Adipose tissue (tissue), 3 donors: Measurements from ENCODE around the gene WFDC5. TPM values are rescaled to one million over a fixed set of nuclear protein-coding genes. Genes with fewer than 3 reads are reported as not detected.
"Not testable (repeated sequence)": the region's sequence is repeated elsewhere in the genome, so short reads cannot be mapped to it uniquely, and the experiment has no call there.

Experiments
- H3K27ac ChIP-seq: one replicate; pipeline ENCODE4 v1.5.1; 2013; ENCODE audit warnings: low read depth, low read length
- WGBS, 3 donors: extraction: QIAGEN DNeasy Blood & Tissue Kit; methylation state at CpG; one replicate each; pipeline ENCODE4 v1.1.7; 2013; 5-methylcytosine and 5-hydroxymethylcytosine counted together
- polyA plus RNA-seq, 3 donors: library from polyadenylated mRNA; stranded (reverse); fragments of 200-250 nt; gene quantifications; one replicate each; pipeline ENCODE4 v1.2.3, GENCODE V29; 2013
- donor health status: healthy with polysubstance abuse.
- donor health status: Bipolar disorder and iron deficiency.
- donor health status: healthy.

Gene WFDC5, protein sequence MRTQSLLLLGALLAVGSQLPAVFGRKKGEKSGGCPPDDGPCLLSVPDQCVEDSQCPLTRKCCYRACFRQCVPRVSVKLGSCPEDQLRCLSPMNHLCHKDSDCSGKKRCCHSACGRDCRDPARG
- not detected for polyA plus RNA-seq

DNA sequence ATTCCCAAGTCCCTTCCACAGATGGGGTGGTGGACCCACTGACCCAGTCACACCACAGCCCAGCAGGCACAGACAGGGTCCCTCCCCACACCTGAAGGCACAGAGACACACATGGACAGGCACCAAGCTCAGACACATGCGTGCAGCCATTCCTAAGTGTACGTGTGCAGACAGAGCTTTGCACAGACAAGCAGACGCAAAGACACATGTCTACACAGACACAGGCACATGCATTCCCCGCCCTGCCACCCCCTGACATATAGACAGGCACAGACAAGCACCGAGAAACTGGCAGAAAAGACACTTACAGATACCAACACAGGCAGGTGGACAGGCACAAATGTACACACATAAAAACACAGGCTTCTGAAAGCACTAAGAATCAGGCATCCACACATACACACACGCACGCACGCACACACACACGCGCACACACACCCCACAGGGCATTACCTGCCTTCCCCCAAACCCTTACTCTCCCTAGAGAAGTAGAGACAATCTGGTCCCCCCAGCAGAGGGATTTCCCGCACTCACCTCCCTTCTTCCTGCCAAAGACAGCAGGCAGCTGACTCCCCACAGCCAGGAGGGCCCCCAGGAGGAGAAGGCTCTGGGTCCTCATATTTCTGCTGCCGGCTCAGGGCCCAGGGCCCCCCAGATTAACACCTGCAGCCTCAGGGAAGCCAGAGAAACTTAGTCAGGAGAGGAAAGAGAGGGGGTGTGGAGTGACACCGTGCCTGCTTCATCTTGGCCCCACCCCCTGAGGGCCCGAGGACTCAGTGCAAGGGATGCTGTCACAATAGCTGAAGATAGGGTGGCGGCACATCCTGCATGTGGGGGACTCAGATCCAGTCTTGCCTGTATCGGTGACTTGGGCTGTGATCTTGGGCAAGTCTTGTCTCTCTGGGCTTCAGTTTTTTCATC lies at the start of gene WFDC5:
WFDC5 (minus strand) TSS at position 710 of the 921 bp plus-strand sequence; CDS start at position 619, 91 bp downstream.
- WGBS, 3 donors: 52 to 55% (median 54%) methylated on average over 16 of the region's 16 CpGs
- H3K27ac ChIP-seq: no peak within 1 kb of the TSS

DNA sequence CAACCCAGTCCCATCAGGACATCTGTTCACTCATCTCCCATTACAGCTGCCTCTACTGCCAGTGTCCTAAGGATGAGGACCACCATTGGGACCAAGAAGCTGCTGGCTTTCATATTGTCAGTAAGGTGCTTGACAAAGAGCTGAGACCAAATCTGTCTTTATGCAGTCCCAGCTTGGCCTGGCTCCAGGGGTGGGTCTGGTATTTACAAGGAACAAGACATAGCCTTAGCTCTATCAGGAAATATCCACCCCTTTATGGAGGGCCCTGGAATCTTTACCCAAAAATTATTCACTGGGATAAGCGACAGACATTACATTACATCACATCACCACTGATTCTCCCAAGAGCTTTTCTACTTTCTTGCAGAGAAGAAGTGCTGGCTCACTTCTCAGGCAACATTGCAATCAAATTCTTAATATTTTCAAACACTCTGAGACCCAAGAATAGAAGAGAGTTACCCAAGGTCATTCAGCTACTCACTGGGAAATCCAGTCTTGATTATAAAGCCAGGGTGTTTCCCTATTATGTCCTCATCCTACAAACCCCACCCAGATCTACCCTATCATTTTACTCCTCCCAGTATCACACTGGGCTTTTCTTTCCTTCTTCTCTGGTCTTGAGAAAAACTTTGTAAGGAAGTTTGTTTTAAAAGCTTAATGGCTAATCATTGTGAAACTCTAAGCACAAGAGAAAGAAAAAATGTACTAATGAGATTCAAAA lies 48.3 kb upstream of the WFDC5 start:
- WGBS, 3 donors: 52 to 75% (median 62%) methylated on average over 1 of the region's 1 CpG
- H3K27ac ChIP-seq: no peak overlapping the region

DNA sequence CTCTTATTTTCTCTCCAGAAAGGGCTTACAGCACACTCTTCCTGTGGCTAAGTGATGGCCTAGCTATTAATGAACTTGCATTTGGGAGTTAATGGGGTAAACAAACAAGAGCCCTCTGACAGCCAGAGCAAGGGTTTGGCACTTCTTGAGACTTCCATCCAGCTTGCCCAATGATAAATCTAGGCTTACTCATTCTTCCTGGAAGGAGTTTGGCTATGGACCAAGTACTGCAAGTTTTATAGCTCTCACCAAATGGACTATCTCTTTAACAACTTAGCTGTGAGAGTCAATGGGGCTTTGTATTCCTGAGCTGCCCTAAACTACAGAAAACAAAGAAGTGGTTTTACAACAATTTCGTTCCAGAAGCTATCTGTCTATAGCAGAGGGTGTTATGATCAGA lies 43.0 kb upstream of the WFDC5 start:
- no peak overlapping the region for H3K27ac ChIP-seq
- WGBS, 3 donors: 17 to 33% (median 31%) methylated on average over 1 of the region's 1 CpG

DNA sequence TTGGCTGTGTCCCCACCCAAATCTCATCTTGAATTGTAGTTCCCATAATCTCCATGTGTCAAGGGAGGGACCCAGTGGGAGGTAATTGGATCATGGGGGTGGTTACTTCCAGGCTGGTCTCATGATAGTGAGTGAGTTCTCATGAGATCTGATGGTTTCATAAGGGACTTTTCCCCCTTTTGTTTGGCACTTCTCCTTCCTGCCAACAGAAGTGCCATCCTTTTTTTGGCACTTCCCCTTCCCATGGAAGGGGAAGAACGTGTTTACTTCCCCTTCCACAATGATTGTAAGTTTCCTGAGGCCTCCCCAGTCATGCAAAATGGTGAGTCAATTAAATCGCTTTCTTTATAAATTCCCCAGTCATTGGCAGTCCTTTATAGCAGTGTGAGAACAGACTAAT lies 41.7 kb upstream of the WFDC5 start:
- WGBS, 3 donors: 43 to 54% (median 48%) methylated on average over 2 of the region's 2 CpGs
- H3K27ac ChIP-seq: no peak overlapping the region

GRCh38 chr20:45154794-45155193 lies 39.8 kb upstream of the WFDC5 start:
- not testable (repeated sequence) for H3K27ac ChIP-seq
- 88 to 95% (median 91%) methylated on average over 1 of the region's 1 CpG for WGBS, 3 donors

DNA sequence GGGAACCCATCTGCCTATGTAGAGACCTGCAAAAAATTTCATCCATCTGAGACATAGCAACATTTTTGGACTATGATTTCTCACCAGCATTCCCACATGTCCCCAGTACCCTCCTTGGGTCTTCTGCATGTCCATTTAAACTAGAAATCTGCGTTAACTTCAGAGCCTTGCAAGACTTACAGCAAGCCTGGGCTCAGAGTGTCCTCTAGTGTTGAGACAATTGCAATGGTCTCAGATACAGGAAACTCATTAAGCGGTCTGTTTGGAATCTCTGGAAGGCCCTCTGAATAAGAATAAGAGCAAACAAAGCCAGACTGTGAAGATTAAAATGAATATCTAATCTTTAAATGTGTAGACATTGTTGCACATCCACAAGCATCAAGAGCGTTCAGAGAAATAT lies 39.2 kb upstream of the WFDC5 start:
- no peak overlapping the region for H3K27ac ChIP-seq
- WGBS, 3 donors: 62 to 68% (median 66%) methylated on average over 3 of the region's 3 CpGs

- WGBS, 3 donors: 61 to 71% (median 68%) methylated on average over 1 of the region's 1 CpG
- no peak overlapping the region for H3K27ac ChIP-seq
Measured at GRCh38 chr20:45153752-45154151, 38.8 kb upstream of the WFDC5 start.

- H3K27ac ChIP-seq: no peak overlapping the region
- WGBS, 3 donors: 39 to 80% (median 79%) methylated on average over 3 of the region's 3 CpGs
Measured at GRCh38 chr20:45153147-45153546, 38.2 kb upstream of the WFDC5 start.

GRCh38 chr20:45152405-45152804 lies 37.4 kb upstream of the WFDC5 start:
- no peak overlapping the region for H3K27ac ChIP-seq
- 63 to 76% (median 74%) methylated on average over 2 of the region's 2 CpGs for WGBS, 3 donors

GRCh38 chr20:45149062-45149461 lies 34.1 kb upstream of the WFDC5 start:
- no peak overlapping the region for H3K27ac ChIP-seq
- 81 to 91% (median 89%) methylated on average over 3 of the region's 3 CpGs for WGBS, 3 donors

GRCh38 chr20:45140836-45141235 lies 25.9 kb upstream of the WFDC5 start:
- 71 to 81% (median 80%) methylated on average over 4 of the region's 4 CpGs for WGBS, 3 donors
- no peak overlapping the region for H3K27ac ChIP-seq

GRCh38 chr20:45139733-45140375 lies 24.9 kb upstream of the WFDC5 start:
- H3K27ac ChIP-seq: not testable (repeated sequence)
- WGBS, 3 donors: 89 to 95% (median 92%) methylated on average over 5 of the region's 5 CpGs

DNA sequence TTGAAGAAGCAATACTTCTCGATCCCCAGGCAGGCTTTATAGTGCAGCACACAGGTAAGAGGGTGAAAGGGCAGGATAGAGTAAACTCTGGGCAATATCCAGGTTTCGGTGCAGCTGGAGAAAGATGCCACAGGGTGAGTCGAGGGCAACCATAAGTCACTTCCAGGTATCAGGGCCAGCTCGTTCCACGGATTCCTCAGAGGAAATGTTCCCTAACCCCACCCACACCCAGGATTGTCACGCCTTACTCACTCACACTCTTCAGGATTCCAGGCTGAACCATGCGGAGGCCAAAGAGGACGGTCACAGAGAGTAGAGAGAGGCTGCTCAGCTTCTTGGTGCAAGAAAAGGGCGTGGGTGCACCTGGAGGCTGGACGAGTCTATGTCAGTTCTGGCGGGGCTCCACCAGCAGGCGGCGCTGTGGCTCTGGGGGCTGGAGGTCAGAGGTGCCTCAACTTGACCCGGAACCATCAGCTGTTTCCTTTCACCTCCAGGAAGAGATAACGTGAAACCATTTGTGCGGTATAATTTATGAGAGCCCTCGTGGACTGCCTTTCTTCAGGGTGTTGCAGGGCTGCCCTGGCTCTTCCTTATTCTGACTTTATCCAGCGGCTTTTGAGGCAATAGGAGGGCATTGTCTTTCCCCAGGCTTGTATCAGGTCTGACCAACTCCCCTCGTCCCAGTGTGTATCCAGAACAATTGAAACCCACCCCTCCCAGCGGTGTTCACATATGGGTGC lies 23.8 kb upstream of the WFDC5 start:
- WGBS, 3 donors: 34 to 37% (median 36%) methylated on average over 20 of the region's 20 CpGs
- H3K27ac ChIP-seq: no peak overlapping the region

DNA sequence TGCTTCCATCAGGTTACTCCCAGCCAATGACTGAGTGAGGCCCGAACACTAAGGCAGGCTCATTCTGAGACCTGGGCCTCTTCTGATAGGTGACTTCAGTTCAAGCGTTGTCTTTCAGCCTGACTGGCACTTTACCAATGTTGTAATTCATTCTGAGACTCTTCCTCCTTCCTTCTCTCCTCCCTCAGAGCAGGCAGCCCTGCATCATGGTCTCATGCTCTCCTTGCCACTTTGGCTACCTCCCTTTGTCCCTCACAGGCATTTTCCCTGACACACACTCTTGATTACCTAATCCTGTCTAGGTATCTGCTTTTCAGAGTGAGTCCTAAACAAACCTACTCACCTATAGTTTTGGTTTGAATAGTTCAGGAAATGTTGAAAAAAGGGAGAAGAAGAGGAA lies 21.9 kb upstream of the WFDC5 start:
- no peak overlapping the region for H3K27ac ChIP-seq
- WGBS, 3 donors: 41 to 62% (median 55%) methylated on average over 2 of the region's 2 CpGs

- no peak overlapping the region for H3K27ac ChIP-seq
- WGBS, 3 donors: 49 to 70% (median 57%) methylated on average over 2 of the region's 2 CpGs
Measured at GRCh38 chr20:45128099-45128498, 13.1 kb upstream of the WFDC5 start.

DNA sequence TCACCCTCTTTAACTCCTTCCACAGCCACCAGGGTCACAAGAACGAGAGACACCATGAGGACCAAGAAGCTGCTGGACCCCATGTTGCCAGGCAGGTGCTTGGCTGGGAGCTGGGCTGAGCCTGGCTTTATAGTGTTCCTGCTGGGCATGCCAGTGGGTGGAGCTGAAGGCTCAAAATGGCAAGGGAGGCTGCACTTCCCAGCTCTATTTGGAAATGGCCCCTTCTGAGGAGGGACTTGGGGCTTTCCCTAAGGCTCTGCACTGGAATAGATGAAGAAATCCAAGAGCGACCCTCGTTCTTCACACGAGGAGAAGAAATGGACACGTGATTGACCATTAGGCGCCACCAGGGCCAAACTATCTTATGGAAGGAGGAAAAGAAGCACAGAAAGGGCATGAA lies 9.4 kb upstream of the WFDC5 start, which contains the start of gene WFDC12:
WFDC12 (minus strand) TSS at position 101 of the 400 bp plus-strand sequence; CDS start at position 83, 18 bp downstream.
- WGBS, 3 donors: 81 to 90% (median 85%) methylated on average over 6 of the region's 6 CpGs
- no peak within 1 kb of the TSS for H3K27ac ChIP-seq

- WGBS, 3 donors: 79 to 96% (median 94%) methylated on average over 2 of the region's 2 CpGs
- H3K27ac ChIP-seq: no peak overlapping the region
Measured at GRCh38 chr20:45121388-45121787, 6.4 kb upstream of the WFDC5 start.
